HG02840 (cell line): ENCODE measurements around the gene ST6GAL1.

Source experiments
- ATAC-seq: cut with Tn5 transposase; IDR thresholded peaks from one replicate; pipeline ENCODE4 v1.9.1; 2021; ENCODE audit warnings: mild to moderate bottlenecking, moderate library complexity, moderate number of reproducible peaks; ENCODE audit not compliant: unreplicated experiment, low FRiP score

ST6GAL1 gene

GRCh38 chr3:186915806-186916796, 14.2 kb upstream of the ST6GAL1 start:
- no peak for ATAC-seq

- no peak for ATAC-seq
Observed at GRCh38 chr3:186917512-186918312, 12.6 kb upstream of the ST6GAL1 start.

GRCh38 chr3:186920301-186920700, 10.0 kb upstream of the ST6GAL1 start:
- no peak for ATAC-seq

GRCh38 chr3:186920796-186921195, 9.5 kb upstream of the ST6GAL1 start:
- no peak for ATAC-seq

GRCh38 chr3:186921578-186921977, 8.7 kb upstream of the ST6GAL1 start:
- ATAC-seq, result no peak

GRCh38 chr3:186922224-186922623, 8.1 kb upstream of the ST6GAL1 start:
- no peak for ATAC-seq

GRCh38 chr3:186922790-186923189, 7.5 kb upstream of the ST6GAL1 start:
- ATAC-seq, result no peak

GRCh38 chr3:186923241-186923640, 7.1 kb upstream of the ST6GAL1 start:
- no peak for ATAC-seq

GRCh38 chr3:186925826-186926225, 4.5 kb upstream of the ST6GAL1 start:
- ATAC-seq, result no peak

GRCh38 chr3:186929186-186929585, 1.1 kb upstream of the ST6GAL1 start:
- ATAC-seq, result no peak

- no peak for ATAC-seq
Observed at GRCh38 chr3:186929685-186930084, 641 bp upstream of the ST6GAL1 start.

GRCh38 chr3:186930641-186931531, 560 bp downstream of the ST6GAL1 start:
- ATAC-seq, result peak; percentile 43

- ATAC-seq, result peak; percentile 9
Observed at GRCh38 chr3:186931532-186932280, 1.4 kb downstream of the ST6GAL1 start.

GRCh38 chr3:186932281-186933181, 2.2 kb downstream of the ST6GAL1 start:
- no peak for ATAC-seq

- no peak for ATAC-seq
Observed at GRCh38 chr3:186933816-186934215, 3.5 kb downstream of the ST6GAL1 start.

GRCh38 chr3:186935133-186935532, 4.8 kb downstream of the ST6GAL1 start:
- no peak for ATAC-seq

GRCh38 chr3:186937017-186937875, 6.9 kb downstream of the ST6GAL1 start:
- no peak for ATAC-seq

- no peak for ATAC-seq
Observed at GRCh38 chr3:186938716-186939115, 8.4 kb downstream of the ST6GAL1 start.
